ENCODE measurements around the gene NDUFB3. TPM values are rescaled to one million over a fixed set of nuclear protein-coding genes. Genes with fewer than 3 reads are reported as not detected.

The NDUFB3 gene
- total and polyA plus RNA-seq, 10 of the 15 experiments (the other 5 are each of a cell fraction or from before 2014, with no cell fraction given), result 115 to 1,059 (median 187) TPM

DNA sequence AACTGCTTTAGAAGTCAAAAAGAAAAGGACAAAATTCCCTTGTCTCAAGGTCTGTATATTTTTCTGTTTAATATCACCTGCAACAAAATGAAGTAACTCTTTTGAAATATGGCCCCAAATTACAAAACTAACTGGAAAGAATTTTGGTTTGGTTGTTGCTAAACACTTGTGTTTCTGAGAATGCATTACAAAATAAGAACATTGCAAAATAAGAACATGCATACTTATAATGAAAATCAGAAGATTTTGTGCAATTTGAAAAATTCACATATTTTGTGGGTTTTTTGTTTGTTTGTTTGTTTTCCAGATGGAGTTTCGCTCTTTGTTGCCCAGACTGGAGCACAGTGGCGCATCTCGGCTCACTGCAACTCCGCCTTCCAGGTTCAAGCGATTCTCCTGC lies 21.8 kb downstream of the NDUFB3 start (continued):
- TF ChIP-seq, protein P1, sequence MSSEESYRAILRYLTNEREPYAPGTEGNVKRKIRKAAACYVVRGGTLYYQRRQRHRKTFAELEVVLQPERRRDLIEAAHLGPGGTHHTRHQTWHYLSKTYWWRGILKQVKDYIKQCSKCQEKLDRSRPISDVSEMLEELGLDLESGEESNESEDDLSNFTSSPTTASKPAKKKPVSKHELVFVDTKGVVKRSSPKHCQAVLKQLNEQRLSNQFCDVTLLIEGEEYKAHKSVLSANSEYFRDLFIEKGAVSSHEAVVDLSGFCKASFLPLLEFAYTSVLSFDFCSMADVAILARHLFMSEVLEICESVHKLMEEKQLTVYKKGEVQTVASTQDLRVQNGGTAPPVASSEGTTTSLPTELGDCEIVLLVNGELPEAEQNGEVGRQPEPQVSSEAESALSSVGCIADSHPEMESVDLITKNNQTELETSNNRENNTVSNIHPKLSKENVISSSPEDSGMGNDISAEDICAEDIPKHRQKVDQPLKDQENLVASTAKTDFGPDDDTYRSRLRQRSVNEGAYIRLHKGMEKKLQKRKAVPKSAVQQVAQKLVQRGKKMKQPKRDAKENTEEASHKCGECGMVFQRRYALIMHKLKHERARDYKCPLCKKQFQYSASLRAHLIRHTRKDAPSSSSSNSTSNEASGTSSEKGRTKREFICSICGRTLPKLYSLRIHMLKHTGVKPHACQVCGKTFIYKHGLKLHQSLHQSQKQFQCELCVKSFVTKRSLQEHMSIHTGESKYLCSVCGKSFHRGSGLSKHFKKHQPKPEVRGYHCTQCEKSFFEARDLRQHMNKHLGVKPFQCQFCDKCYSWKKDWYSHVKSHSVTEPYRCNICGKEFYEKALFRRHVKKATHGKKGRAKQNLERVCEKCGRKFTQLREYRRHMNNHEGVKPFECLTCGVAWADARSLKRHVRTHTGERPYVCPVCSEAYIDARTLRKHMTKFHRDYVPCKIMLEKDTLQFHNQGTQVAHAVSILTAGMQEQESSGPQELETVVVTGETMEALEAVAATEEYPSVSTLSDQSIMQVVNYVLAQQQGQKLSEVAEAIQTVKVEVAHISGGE (CRISPR knock-in tag; IDR thresholded peaks at IDR 0.05), result no peak
- TF ChIP-seq NBN (IDR thresholded peaks at IDR 0.05) (no peak), DPF2 (IDR thresholded peaks at IDR 0.05) (no peak), TAF1 (IDR thresholded peaks at IDR 0.05; ENCODE audit: borderline replicate concordance, low read depth, low read length) (no peak)

DNA sequence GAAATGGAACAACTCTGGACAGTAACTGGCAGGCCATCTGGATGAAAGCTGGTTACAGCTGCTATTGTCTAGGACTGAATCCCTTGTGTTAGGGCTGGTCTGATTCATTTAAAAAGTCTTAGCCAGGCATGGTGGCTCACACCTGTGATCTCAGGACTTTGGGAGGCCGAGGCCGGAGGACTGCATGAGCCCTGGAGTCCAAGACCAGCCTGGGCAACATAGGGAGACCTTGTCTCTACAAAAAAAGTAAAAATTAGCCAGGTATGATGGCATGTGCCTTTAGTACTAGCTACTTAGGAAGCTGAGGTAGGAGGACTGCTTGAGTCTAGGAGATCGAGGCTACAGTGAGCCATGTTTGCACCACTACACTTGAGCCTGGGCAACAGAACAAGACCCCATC lies 28.7 kb downstream of the NDUFB3 start:
- SMC1A ChIA-PET (ENCODE audit: uncharacterized antibody, unreplicated experiment), result interaction anchor here (1.3 kb wide), 1 partner anchor 12 kb away, joined by 3 read pairs; no protein-coding TSS in a partner anchor
- POLR2A ChIA-PET, result interaction anchor here (0.5 to 0.6 kb wide), 3 partner anchors 15 to 20 kb away, joined by 4 to 5 read pairs (median 4); partner anchors contain the start of gene CFLAR
- no peak for DNase-seq (ENCODE audit: low read depth, low spot score)
- no peak overlapping the region for H3K27ac ChIP-seq (ENCODE audit: control insufficient read depth, insufficient read depth)
- no peaks in the 10 kb centered on the region for H3K36me3 ChIP-seq (ENCODE audit: control insufficient read depth in 2 of 2, insufficient read depth in 2 of 2, low read length in 1 of 2)
- no peak for TF ChIP-seq ATF7 (IDR thresholded peaks at IDR 0.05; ENCODE audit: low read depth)
- no peak for TF ChIP-seq GATAD2B (conservative IDR thresholded peaks at IDR 0.05; ENCODE audit: low read depth)
- no peak for TF ChIP-seq CEBPZ (IDR thresholded peaks at IDR 0.05; ENCODE audit: low read depth, low read length)
- RAD21 ChIA-PET (ENCODE audit: unreplicated experiment), result interaction anchor here (0.8 kb wide), 1 partner anchor 14 kb away, joined by 4 read pairs; no protein-coding TSS in a partner anchor
- H4K20me1 ChIP-seq (ENCODE audit: control insufficient read depth, insufficient read depth), result no peaks in the 10 kb centered on the region
- H2AFZ ChIP-seq (ENCODE audit: control insufficient read depth, low read depth, low read length), result no peak overlapping the region
- no peaks in the 10 kb centered on the region for H3K79me2 ChIP-seq (ENCODE audit: control insufficient read depth, insufficient read depth, low read length)
- CTCF ChIA-PET, result no interaction called here
- no peaks in the 10 kb centered on the region for H3K27me3 ChIP-seq (replicated peaks in 1 of 2; ENCODE audit: control insufficient read depth in 2 of 2, insufficient read depth in 2 of 2, low read length in 1 of 2)
- H3K4me2 ChIP-seq (ENCODE audit: control insufficient read depth, insufficient read depth), result no peak overlapping the region
- whole genome bisulfite sequencing (ENCODE audit: insufficient coverage, insufficient replicate concordance, low lambda C conversion rate, missing lambda C conversion rate), result 99% methylated on average over 3 of the region's 3 CpGs
- BruUV-seq (replicated peaks), result no TSS peak
- H3K4me3 ChIP-seq, result no peak overlapping the region
- no peaks in the 10 kb centered on the region for H3K4me1 ChIP-seq (ENCODE audit: control insufficient read depth, insufficient read depth, low read length)
- ATAC-seq, result no peak
- intact Hi-C loops (cut with micrococcal nuclease; ENCODE audit: unreplicated experiment) (no loop called here), in situ Hi-C loops (cut with MboI) (no loop called here)
- no peak overlapping the region for H3K9ac ChIP-seq (ENCODE audit: control insufficient read depth, insufficient read depth, low read length)
- H3K9me3 ChIP-seq (replicated peaks; ENCODE audit: control insufficient read depth, insufficient read depth, low read length), result no peaks in the 10 kb centered on the region
- FAIRE-seq, result no peak
